Activated CD8-positive, alpha-beta memory T cell treated with anti-CD3 and anti-CD28 coated beads, Interleukin-2, amount 10 ng/mL, durations not matched to agents 7 days and 5 days (primary cell): ENCODE data around the gene C9orf153. TPM values are rescaled to one million over a fixed set of nuclear protein-coding genes. Genes with fewer than 3 reads are reported as not detected.

ENCODE experiments used
- ATAC-seq: fragments of 150-1000 bp; cut with Tn5 transposase; one replicate; pipeline ENCODE4 v1.10.0; 2021; ENCODE audit warnings: moderate library complexity
- CTCF ChIA-PET: fragments of 350-600 bp; sonication (Branson Sonifier 250); formaldehyde crosslinking; loops from one replicate; lab custom pipeline; 2021; ENCODE audit warnings: antibody characterized with exemption; lab: Charles Lee
- DNase-seq: peaks from one replicate; pipeline ENCODE4 v3.0.0-alpha.2; 2020
- H3K27ac Mint-ChIP-seq: one replicate; pipeline ENCODE4 v1.8.0; 2021; ENCODE audit warnings: mild to moderate bottlenecking, mixed read lengths
- H3K27me3 Mint-ChIP-seq: one replicate; pipeline ENCODE4 v1.8.0; 2021; ENCODE audit warnings: mixed read lengths
- H3K36me3 Mint-ChIP-seq: one replicate; pipeline ENCODE4 v1.8.0; 2021; ENCODE audit warnings: mild to moderate bottlenecking, mixed read lengths
- H3K4me1 Mint-ChIP-seq: one replicate; pipeline ENCODE4 v1.8.0; 2021; ENCODE audit warnings: mixed read lengths
- H3K4me3 Mint-ChIP-seq: one replicate; pipeline ENCODE4 v1.8.0; 2021; ENCODE audit warnings: mild to moderate bottlenecking, moderate library complexity, mixed read lengths
- H3K9me3 Mint-ChIP-seq: one replicate; pipeline ENCODE4 v1.8.0; 2022; ENCODE audit warnings: low read depth, mixed read lengths
- total RNA-seq, 2 experiments: library from RNA; stranded (reverse); gene quantifications; one replicate each; pipeline ENCODE4 v1.2.3, GENCODE V29; 2021

The C9orf153 gene
- total RNA-seq, 2 experiments from 2014 or later: 0.38 TPM; not detected in 1

GRCh38 chr9:86253577-86253976 is 5.9 kb downstream of the C9orf153 start:
- H3K27me3 Mint-ChIP-seq: peaks cover 3% of the 10 kb centered on the region

DNA sequence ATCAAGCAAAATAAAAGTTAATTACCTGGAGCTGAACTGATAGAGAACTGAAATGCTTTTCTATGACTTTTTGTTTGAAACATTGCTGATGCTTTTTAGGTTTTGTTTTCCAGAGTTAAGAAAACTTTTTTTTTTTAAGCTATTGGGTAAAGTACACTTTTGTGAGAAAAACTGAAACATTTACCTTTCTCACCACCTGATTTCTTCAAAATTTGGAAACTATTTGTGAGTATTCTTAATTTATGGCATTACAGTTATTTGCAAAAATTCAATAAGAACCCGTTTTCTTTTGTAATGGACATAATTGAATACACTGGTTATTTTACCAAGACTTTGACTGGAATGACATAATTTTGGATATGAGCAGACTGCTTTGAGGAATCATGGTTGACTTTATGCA is 6.6 kb downstream of the C9orf153 start:
- Mint-ChIP-seq H3K36me3 (peaks cover 4% of the 10 kb centered on the region), H3K9me3 (peaks cover 8% of the 10 kb centered on the region), H3K27me3 (peaks cover 3% of the 10 kb centered on the region)

More at GRCh38 chr9:86253577-86253976, 5.9 kb downstream of the C9orf153 start:
- Mint-ChIP-seq H3K27ac (no peak overlapping the region), H3K4me3 (no peak overlapping the region), H3K36me3 (peaks cover 4% of the 10 kb centered on the region), H3K9me3 (peaks cover 8% of the 10 kb centered on the region), H3K4me1 (no peaks in the 10 kb centered on the region)
- CTCF ChIA-PET: no interaction called here
- no peak for ATAC-seq
- DNase-seq: no peak

DNA sequence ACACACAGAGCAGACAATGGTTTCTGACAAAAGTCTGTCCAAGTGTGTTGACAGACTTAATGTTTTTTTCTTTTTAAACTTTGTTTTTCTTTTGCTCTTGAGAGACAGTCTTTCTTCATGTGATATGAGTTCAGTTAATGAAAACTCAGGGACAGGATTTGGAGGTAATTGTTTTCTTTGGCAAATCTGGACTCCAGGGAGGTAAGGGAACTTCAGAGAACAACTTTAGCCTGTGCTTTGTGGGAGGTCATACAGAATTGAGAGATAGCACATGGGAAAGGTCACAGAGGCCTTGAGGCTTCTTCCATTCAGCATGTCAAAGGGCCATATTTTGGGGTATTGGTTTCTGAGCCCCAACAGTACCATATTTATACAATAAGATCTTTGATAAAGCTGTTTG is 9.3 kb downstream of the C9orf153 start:
- DNase-seq (no peak), ATAC-seq (no peak)
- Mint-ChIP-seq H3K36me3 (peaks cover 3% of the 10 kb centered on the region), H3K9me3 (peaks cover 8% of the 10 kb centered on the region), H3K27me3 (peaks cover 5% of the 10 kb centered on the region), H3K4me3 (no peak overlapping the region), H3K27ac (no peak overlapping the region), H3K4me1 (no peaks in the 10 kb centered on the region)
- CTCF ChIA-PET: no interaction called here

More for the DNA sequence above, 6.6 kb downstream of the C9orf153 start:
- DNase-seq: no peak
- no peak for ATAC-seq
- Mint-ChIP-seq H3K4me3 (no peak overlapping the region), H3K4me1 (no peaks in the 10 kb centered on the region), H3K27ac (no peak overlapping the region)
- CTCF ChIA-PET: interaction anchor here (0.9 kb wide), 1 partner anchor 12 kb away, joined by 3 read pairs; no protein-coding TSS in a partner anchor

- Mint-ChIP-seq H3K27ac (no peak overlapping the region), H3K9me3 (peaks cover 7% of the 10 kb centered on the region), H3K36me3 (peaks cover 3% of the 10 kb centered on the region), H3K4me1 (no peaks in the 10 kb centered on the region), H3K27me3 (peaks cover 5% of the 10 kb centered on the region), H3K4me3 (no peak overlapping the region)
- ATAC-seq (no peak), DNase-seq (no peak)
- CTCF ChIA-PET: no interaction called here
Observed at GRCh38 chr9:86248746-86249145, 10.7 kb downstream of the C9orf153 start.

DNA sequence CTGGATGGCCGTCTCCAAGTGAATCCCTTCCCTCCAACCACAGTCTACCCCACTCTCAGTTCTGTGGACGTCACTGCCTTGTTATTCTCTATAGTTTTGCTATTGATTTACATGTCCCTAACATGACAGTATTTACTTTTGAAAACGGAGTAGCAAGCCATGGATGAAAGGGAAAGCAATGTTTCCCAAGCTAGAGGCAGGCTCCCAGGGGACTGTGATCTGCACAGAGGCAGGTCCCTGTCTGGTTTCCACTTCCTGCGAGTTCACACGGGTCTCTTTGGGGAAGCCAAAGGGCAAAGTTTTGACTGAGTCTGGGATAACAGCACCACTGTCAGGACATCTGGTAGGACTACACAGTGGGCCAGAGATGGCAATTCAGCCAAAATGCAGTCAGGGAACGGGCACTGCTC is 12.7 kb downstream of the C9orf153 start:
- peaks cover 2% of the 10 kb centered on the region for H3K27me3 Mint-ChIP-seq
- H3K4me1 Mint-ChIP-seq: no peaks in the 10 kb centered on the region
- no peak overlapping the region for H3K27ac Mint-ChIP-seq
- DNase-seq: no peak
- no peak overlapping the region for H3K4me3 Mint-ChIP-seq
- CTCF ChIA-PET: interaction anchor here (1.6 kb wide), 1 partner anchor 34 kb away, joined by 3 read pairs; no protein-coding TSS in a partner anchor
- ATAC-seq: no peak
- peaks cover 2% of the 10 kb centered on the region for H3K9me3 Mint-ChIP-seq
- peaks cover 1% of the 10 kb centered on the region for H3K36me3 Mint-ChIP-seq

- no peak overlapping the region for H3K4me3 Mint-ChIP-seq
- no peak for DNase-seq
- no peaks in the 10 kb centered on the region for H3K36me3 Mint-ChIP-seq
- CTCF ChIA-PET: no interaction called here
- ATAC-seq: no peak
- peaks cover 4% of the 10 kb centered on the region for H3K4me1 Mint-ChIP-seq
- no peaks in the 10 kb centered on the region for H3K27me3 Mint-ChIP-seq
- H3K9me3 Mint-ChIP-seq: no peaks in the 10 kb centered on the region
- no peak overlapping the region for H3K27ac Mint-ChIP-seq
Observed at GRCh38 chr9:86242071-86242470, 17.4 kb downstream of the C9orf153 start.

DNA sequence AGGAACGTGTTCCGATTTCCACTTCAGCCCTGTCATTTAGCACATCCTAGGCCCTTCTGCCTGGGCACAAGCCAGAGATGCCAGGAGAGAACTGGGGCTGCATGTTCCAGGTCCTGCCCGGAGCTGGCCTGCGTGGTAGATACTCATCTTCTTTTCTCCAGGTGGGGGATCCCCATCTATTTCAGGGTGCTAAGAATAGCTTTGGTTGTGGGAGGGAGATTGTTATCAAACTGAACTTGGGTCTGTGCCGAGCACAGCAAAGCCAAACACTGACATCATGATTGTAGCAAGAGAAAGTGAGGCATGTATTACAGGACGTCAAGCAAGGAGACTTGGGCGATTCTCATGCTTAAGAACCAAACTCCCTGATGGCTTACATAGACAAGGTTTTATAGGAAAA is 18.2 kb downstream of the C9orf153 start:
- Mint-ChIP-seq H3K36me3 (no peaks in the 10 kb centered on the region), H3K9me3 (no peaks in the 10 kb centered on the region), H3K27me3 (no peaks in the 10 kb centered on the region), H3K27ac (no peak overlapping the region), H3K4me1 (peaks cover 4% of the 10 kb centered on the region), H3K4me3 (no peak overlapping the region)
- no peak for DNase-seq
- no peak for ATAC-seq
- CTCF ChIA-PET: interaction anchor here (1.1 kb wide), 1 partner anchor 12 kb away, joined by 3 read pairs; no protein-coding TSS in a partner anchor

DNA sequence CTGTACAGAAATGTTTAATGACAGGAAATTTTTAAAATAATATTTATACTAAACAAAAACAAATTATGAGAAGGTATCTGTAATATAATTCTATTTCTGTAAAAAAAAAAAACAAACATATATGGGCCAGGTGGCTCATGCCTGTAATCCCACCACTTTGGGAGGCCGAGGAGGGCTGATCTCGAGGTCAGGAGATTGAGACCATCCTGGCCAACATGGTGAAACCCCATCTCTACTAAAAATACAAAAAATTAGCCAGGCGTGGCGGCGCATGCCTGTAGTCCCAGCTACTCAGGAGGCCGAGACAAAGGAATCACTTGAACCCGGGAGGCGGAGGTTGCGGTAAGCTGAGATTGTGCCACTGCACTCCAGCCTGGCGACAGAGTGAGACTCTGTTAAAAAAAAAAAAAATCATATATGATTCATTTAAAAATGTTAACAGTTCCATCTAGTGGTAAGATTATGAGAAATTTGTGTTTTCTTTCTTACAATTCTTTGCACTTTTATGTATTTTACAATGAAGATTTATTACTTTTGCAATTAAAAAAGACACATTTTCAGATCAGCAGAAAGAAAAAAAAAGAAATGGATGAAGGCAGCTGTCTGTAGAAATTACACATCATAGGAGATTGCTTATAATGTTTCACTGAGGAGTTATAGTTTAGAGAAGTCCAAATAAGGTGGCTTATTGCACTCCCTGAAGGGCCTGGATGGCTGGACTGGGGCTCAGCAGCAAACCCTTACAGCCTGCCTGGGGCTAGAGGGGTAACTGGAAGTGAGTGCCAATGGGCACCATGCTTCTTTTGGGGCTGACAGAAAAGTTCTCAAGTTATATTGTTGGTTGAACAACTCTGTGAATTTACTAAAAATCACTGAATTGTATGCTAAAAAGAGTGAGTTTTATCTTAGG is 20.3 kb downstream of the C9orf153 start:
- DNase-seq (no peak), ATAC-seq (no peak)
- H3K27me3 Mint-ChIP-seq: peaks cover 7% of the 10 kb centered on the region
- no peak overlapping the region for H3K4me3 Mint-ChIP-seq
- H3K27ac Mint-ChIP-seq: no peak overlapping the region
- no peaks in the 10 kb centered on the region for H3K36me3 Mint-ChIP-seq
- H3K9me3 Mint-ChIP-seq: no peaks in the 10 kb centered on the region
- peaks cover 4% of the 10 kb centered on the region for H3K4me1 Mint-ChIP-seq
- CTCF ChIA-PET: no interaction called here

DNA sequence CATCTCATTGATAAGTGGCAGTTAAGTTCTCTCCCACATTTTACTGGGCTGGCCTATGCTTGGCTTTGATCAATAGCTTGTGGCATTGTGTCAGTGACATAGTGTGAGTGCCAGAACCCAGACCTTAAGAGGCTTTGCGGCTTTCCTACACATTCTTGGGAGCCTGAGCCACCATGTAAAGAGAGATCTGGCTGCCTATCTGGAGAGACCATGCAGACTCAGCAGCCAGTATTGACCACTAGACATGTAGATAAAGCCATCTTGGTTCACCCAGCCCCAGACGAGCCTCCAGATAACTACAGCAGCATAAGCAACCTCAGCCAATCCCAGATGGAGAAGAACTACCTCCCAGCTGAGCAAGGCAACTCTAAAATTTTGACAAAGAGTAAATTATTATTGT is 28.6 kb downstream of the C9orf153 start:
- Mint-ChIP-seq H3K4me3 (no peak overlapping the region), H3K36me3 (no peaks in the 10 kb centered on the region), H3K27ac (no peak overlapping the region), H3K9me3 (no peaks in the 10 kb centered on the region), H3K4me1 (no peaks in the 10 kb centered on the region), H3K27me3 (peaks cover 8% of the 10 kb centered on the region)
- DNase-seq (no peak), ATAC-seq (no peak)
- CTCF ChIA-PET: no interaction called here

DNA sequence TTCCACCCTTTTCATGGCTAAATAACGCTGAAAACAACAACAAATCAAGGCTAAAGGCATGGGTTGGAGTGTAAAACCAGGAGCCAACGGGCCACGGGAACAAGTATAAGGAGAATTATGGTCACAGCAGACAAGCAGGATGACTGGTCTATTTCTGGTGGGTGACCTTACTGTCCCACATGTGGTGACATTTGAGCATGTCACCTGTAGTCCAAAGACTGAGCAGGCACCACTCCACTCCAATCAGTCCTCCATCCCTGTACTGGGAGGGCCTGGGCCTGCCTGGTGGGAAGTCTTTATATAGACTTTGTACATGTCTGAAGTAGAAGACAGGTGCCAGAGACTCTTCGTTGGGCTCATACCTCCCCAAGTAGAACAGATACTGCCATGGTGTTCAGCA is 36.8 kb downstream of the C9orf153 start:
- ATAC-seq (no peak), DNase-seq (no peak)
- Mint-ChIP-seq H3K9me3 (no peaks in the 10 kb centered on the region), H3K27ac (no peak overlapping the region), H3K4me3 (no peak overlapping the region), H3K27me3 (peaks cover 10% of the 10 kb centered on the region), H3K4me1 (no peaks in the 10 kb centered on the region), H3K36me3 (no peaks in the 10 kb centered on the region)
- CTCF ChIA-PET: no interaction called here

GRCh38 chr9:86219606-86220005 is 39.9 kb downstream of the C9orf153 start:
- Mint-ChIP-seq H3K36me3 (no peaks in the 10 kb centered on the region), H3K27ac (no peak overlapping the region), H3K9me3 (no peaks in the 10 kb centered on the region), H3K4me3 (no peak overlapping the region), H3K4me1 (no peaks in the 10 kb centered on the region), H3K27me3 (peaks cover 14% of the 10 kb centered on the region)
- DNase-seq: no peak
- CTCF ChIA-PET: interaction anchor here (0.7 kb wide), 1 partner anchor 101 kb away, joined by 3 read pairs; no protein-coding TSS in a partner anchor
- ATAC-seq: no peak

GRCh38 chr9:86217076-86217755 is 42.2 kb downstream of the C9orf153 start:
- H3K27me3 Mint-ChIP-seq: peaks cover 11% of the 10 kb centered on the region
- DNase-seq (no peak), ATAC-seq (no peak)
- no peak overlapping the region for H3K4me3 Mint-ChIP-seq
- no peaks in the 10 kb centered on the region for H3K9me3 Mint-ChIP-seq
- H3K27ac Mint-ChIP-seq: no peak overlapping the region
- no peaks in the 10 kb centered on the region for H3K36me3 Mint-ChIP-seq
- no peaks in the 10 kb centered on the region for H3K4me1 Mint-ChIP-seq
- CTCF ChIA-PET: no interaction called here

DNA sequence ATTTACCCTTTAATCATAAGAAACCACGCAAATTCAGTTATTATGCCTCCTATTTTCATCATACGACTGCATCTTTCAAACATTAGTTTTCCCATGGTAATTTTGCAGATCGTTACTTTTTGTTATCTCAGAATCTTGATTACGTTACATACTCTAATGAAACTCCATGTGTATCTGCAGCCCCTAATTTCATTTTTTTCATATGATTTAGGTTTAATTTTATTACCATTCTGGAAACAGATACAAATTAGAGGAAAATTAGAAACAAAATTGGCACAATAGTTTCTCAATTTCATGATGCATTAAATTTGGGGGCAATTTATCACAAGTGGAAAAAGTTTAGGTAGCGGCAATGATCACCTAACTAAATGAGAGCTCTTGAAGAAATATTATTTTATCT is 52.3 kb downstream of the C9orf153 start:
- Mint-ChIP-seq H3K27me3 (peaks cover 11% of the 10 kb centered on the region), H3K27ac (no peak overlapping the region), H3K4me3 (no peak overlapping the region), H3K9me3 (no peaks in the 10 kb centered on the region), H3K36me3 (no peaks in the 10 kb centered on the region), H3K4me1 (peaks cover 1% of the 10 kb centered on the region)
- no peak for ATAC-seq
- no peak for DNase-seq
- CTCF ChIA-PET: no interaction called here
